ENCODE data around the gene LRP1-AS.
A peak's percentile ranks its signal among the peaks of the same experiment; 100 is the strongest.

Gene LRP1-AS

GRCh38 chr12:57179331-57180086 lies 32.1 kb upstream of the LRP1-AS start:
- DNase-seq = no peak

GRCh38 chr12:57178213-57178612 lies 30.8 kb upstream of the LRP1-AS start:
- no peak for DNase-seq

- DNase-seq = no peak
Measured at GRCh38 chr12:57177354-57177753, 29.9 kb upstream of the LRP1-AS start.

GRCh38 chr12:57176846-57177245 lies 29.4 kb upstream of the LRP1-AS start:
- no peak for DNase-seq

GRCh38 chr12:57176139-57176477 lies 28.7 kb upstream of the LRP1-AS start:
- DNase-seq = no peak

GRCh38 chr12:57175428-57176138 lies 28.2 kb upstream of the LRP1-AS start:
- no peak for DNase-seq

GRCh38 chr12:57173683-57174082 lies 26.3 kb upstream of the LRP1-AS start:
- no peak for DNase-seq

- DNase-seq = peak; percentile 6
Measured at GRCh38 chr12:57173089-57173488, 25.7 kb upstream of the LRP1-AS start.

GRCh38 chr12:57171668-57172067 lies 24.2 kb upstream of the LRP1-AS start:
- DNase-seq = no peak

GRCh38 chr12:57170927-57171326 lies 23.5 kb upstream of the LRP1-AS start:
- DNase-seq = no peak

GRCh38 chr12:57170408-57170807 lies 23.0 kb upstream of the LRP1-AS start:
- DNase-seq = no peak

GRCh38 chr12:57169969-57170368 lies 22.6 kb upstream of the LRP1-AS start:
- DNase-seq = no peak

- no peak for DNase-seq
Measured at GRCh38 chr12:57169046-57169795, 21.8 kb upstream of the LRP1-AS start.

GRCh38 chr12:57168058-57168457 lies 20.6 kb upstream of the LRP1-AS start:
- no peak for DNase-seq

- DNase-seq = no peak
Measured at GRCh38 chr12:57166971-57167371, 19.6 kb upstream of the LRP1-AS start.

- no peak for DNase-seq
Measured at GRCh38 chr12:57165741-57166140, 18.3 kb upstream of the LRP1-AS start.

- no peak for DNase-seq
Measured at GRCh38 chr12:57164966-57165625, 17.7 kb upstream of the LRP1-AS start.

GRCh38 chr12:57164454-57164853 lies 17.0 kb upstream of the LRP1-AS start:
- DNase-seq = no peak

- DNase-seq = no peak
Measured at GRCh38 chr12:57162553-57163125, 15.2 kb upstream of the LRP1-AS start.

- no peak for DNase-seq
Measured at GRCh38 chr12:57161491-57161890, 14.1 kb upstream of the LRP1-AS start.

- no peak for DNase-seq
Measured at GRCh38 chr12:57160741-57161140, 13.3 kb upstream of the LRP1-AS start.

GRCh38 chr12:57160040-57160439 lies 12.6 kb upstream of the LRP1-AS start:
- DNase-seq = no peak

- DNase-seq = peak; percentile 42
Measured at GRCh38 chr12:57159311-57159710, 11.9 kb upstream of the LRP1-AS start.

All from NCI-H524 treated with DMSO at 0.1 percent for 48 hours (cell line).